Measurements from ENCODE around the gene GBGT1. TPM values are rescaled to one million over a fixed set of nuclear protein-coding genes. Genes with fewer than 3 reads are reported as not detected.

Gene GBGT1
- total and polyA plus RNA-seq, 2 of the 4 experiments (the other 2 are of a cell fraction): 1.8 to 3.2 TPM

GRCh38 chr9:133162861-133163503, 732 bp downstream of the GBGT1 start:
- intact Hi-C loops (cut with micrococcal nuclease): no loop called here
- ATAC-seq (ENCODE audit: low read depth): no peak
- dilution Hi-C loops (cut with HindIII; ENCODE audit: low sequenced_read_pairs, unreplicated experiment): no loop called here
- H3K79me1 ChIP-seq (ENCODE audit: low read depth in 1 of 2, low read length in 2 of 2): no peaks in the 10 kb centered on the region
- peak overlapping the region in 1 of 2 experiments; percentile 77; a peak in 1 of 4 replicates for H4K8ac ChIP-seq (ENCODE audit: low read depth in 2 of 2, low read length in 2 of 2)
- no peak overlapping the region for H3K23ac ChIP-seq (ENCODE audit: low read depth, low read length)
- peaks cover 10% of the 10 kb centered on the region; the same call in 1 of the 2 replicates for H3K4me1 ChIP-seq (ENCODE audit: control insufficient read depth, insufficient read depth, low read length)
- H3K27me3 ChIP-seq (ENCODE audit: control insufficient read depth, insufficient read depth, low read length): no peaks in the 10 kb centered on the region; the same call in 1 of the 2 replicates
- H3K4ac ChIP-seq (ENCODE audit: low read depth, low read length): peak overlapping the region; percentile 48; the same call in 1 of the 2 replicates
- BruUV-seq (replicated peaks): no TSS peak
- no peak overlapping the region for H2BK5ac ChIP-seq (ENCODE audit: low read depth, low read length, poor library complexity, severe bottlenecking)
- no peak overlapping the region for H2AK5ac ChIP-seq (ENCODE audit: low read depth, low read length)
- peak overlapping the region; percentile 59 for H3K4me3 ChIP-seq (ENCODE audit: insufficient read depth, low read depth, low read length)
- no peak for DNase-seq
- TF ChIP-seq RAD21 (IDR thresholded peaks at IDR 0.05; ENCODE audit: low read length): no peak
- TF ChIP-seq, protein P1, sequence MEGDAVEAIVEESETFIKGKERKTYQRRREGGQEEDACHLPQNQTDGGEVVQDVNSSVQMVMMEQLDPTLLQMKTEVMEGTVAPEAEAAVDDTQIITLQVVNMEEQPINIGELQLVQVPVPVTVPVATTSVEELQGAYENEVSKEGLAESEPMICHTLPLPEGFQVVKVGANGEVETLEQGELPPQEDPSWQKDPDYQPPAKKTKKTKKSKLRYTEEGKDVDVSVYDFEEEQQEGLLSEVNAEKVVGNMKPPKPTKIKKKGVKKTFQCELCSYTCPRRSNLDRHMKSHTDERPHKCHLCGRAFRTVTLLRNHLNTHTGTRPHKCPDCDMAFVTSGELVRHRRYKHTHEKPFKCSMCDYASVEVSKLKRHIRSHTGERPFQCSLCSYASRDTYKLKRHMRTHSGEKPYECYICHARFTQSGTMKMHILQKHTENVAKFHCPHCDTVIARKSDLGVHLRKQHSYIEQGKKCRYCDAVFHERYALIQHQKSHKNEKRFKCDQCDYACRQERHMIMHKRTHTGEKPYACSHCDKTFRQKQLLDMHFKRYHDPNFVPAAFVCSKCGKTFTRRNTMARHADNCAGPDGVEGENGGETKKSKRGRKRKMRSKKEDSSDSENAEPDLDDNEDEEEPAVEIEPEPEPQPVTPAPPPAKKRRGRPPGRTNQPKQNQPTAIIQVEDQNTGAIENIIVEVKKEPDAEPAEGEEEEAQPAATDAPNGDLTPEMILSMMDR (conservative IDR thresholded peaks at IDR 0.05; ENCODE audit: low read depth, low read length): no peak
- TF ChIP-seq BHLHE40 (IDR thresholded peaks at IDR 0.05; ENCODE audit: low read depth, low read length): no peak
- no peak for TF ChIP-seq ELK1 (IDR thresholded peaks at IDR 0.05; ENCODE audit: borderline replicate concordance, low read depth, low read length)
- H2AFZ ChIP-seq (replicated peaks; ENCODE audit: low read length, poor library complexity): peak overlapping the region; percentile 88
- no peak overlapping the region for H4K5ac ChIP-seq (ENCODE audit: low read depth, low read length)
- ChIA-PET CTCF (no interaction called here), POLR2A (ENCODE audit: unreplicated experiment) (no interaction called here)
- peak overlapping the region; percentile 60; the same call in 1 of the 2 replicates for H3K9ac ChIP-seq (ENCODE audit: low read depth, low read length)
- H3K9me1 ChIP-seq (ENCODE audit: insufficient read depth, low read length): 0 out of 2 replicates have a peak, but pooled peaks cover 3% of the 10 kb centered on the region
- 35% methylated on average over 18 of the region's 54 CpGs; no CpG with 5 or more reads in 1 of the 2 experiments for WGBS, 2 experiments (ENCODE audit: extremely low coverage in 2 of 2, insufficient read length in 1 of 2)
- no peak overlapping the region for H4K91ac ChIP-seq (ENCODE audit: insufficient read depth, low read depth, low read length)
- H2BK15ac ChIP-seq (ENCODE audit: low read depth, low read length): no peak overlapping the region
- no peaks in the 10 kb centered on the region for H3K36me3 ChIP-seq (ENCODE audit: control insufficient read depth, insufficient read depth, low read length)
- H3K9me3 ChIP-seq (ENCODE audit: control insufficient read depth, insufficient read depth, low read length): no peaks in the 10 kb centered on the region
- H3K14ac ChIP-seq (replicated peaks; ENCODE audit: low read depth, low read length): no peak overlapping the region
- no peaks in the 10 kb centered on the region for H4K20me1 ChIP-seq (ENCODE audit: insufficient read depth, low read length)
- no peak overlapping the region for H3K56ac ChIP-seq (ENCODE audit: extremely low read depth, insufficient read depth, low read length)
- no peak overlapping the region for H2BK20ac ChIP-seq (ENCODE audit: low read depth, low read length)
- peak overlapping the region; percentile 73 for H2AK9ac ChIP-seq (replicated peaks; ENCODE audit: low read depth, low read length, poor library complexity)
- H3K27ac ChIP-seq (ENCODE audit: insufficient read depth, low read length): no peak overlapping the region
- in situ Hi-C loops (cut with MboI; ENCODE audit: low sequenced_read_pairs): no loop called here
- no peak overlapping the region for H3K18ac ChIP-seq (ENCODE audit: low read depth, low read length)
- peak overlapping the region; percentile 40 for H3K4me2 ChIP-seq (ENCODE audit: low read depth, low read length)
- H2BK120ac ChIP-seq (ENCODE audit: low read depth, low read length): no peak overlapping the region
